ENCODE measurements around the gene COPS4.

DNA sequence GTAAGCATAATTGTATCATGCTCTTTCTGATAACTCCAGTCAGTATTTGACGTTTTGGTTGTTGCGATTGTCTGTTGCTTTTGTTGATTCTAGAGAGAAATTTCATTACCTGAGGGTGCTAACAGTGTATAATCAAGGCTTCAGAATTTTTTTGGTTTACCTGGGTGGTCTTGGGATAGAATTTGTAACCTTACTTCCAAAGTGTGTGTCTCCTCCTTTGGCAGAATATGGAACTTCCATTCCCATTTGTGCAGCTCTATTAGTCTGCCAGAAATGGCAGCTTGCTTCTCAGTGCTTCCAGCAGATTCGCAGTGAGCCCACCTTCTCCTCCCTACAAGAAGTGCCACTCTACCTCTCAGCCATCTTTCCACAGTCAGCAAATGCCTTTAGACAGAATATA lies 5.3 kb downstream of the COPS4 start:
- TF ChIP-seq, protein P1, sequence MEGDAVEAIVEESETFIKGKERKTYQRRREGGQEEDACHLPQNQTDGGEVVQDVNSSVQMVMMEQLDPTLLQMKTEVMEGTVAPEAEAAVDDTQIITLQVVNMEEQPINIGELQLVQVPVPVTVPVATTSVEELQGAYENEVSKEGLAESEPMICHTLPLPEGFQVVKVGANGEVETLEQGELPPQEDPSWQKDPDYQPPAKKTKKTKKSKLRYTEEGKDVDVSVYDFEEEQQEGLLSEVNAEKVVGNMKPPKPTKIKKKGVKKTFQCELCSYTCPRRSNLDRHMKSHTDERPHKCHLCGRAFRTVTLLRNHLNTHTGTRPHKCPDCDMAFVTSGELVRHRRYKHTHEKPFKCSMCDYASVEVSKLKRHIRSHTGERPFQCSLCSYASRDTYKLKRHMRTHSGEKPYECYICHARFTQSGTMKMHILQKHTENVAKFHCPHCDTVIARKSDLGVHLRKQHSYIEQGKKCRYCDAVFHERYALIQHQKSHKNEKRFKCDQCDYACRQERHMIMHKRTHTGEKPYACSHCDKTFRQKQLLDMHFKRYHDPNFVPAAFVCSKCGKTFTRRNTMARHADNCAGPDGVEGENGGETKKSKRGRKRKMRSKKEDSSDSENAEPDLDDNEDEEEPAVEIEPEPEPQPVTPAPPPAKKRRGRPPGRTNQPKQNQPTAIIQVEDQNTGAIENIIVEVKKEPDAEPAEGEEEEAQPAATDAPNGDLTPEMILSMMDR (IDR thresholded peaks at IDR 0.05) = no peak
- TF ChIP-seq POLR2A (IDR thresholded peaks at IDR 0.05) = no peak

All from Peyer's patch (tissue), 4 donors.